A549 (cell line): Measurements from ENCODE around the gene ANO4. TPM values are rescaled to one million over a fixed set of nuclear protein-coding genes. Genes with fewer than 3 reads are reported as not detected.

ENCODE experiments used
- ATAC-seq, 2 experiments: fragments of 200-7000 bp in 1 of 2; fragments of >200 bp in 1 of 2; cut with Nextera tagmentation in 1 of 2; cut with Tn5 transposase in 1 of 2; 3 replicates each; pipeline versions ENCODE4 v1.8.0 to v1.9.1; 2018 to 2020; ENCODE audit warnings: mild to moderate bottlenecking in 1 of 2, moderate library complexity in 1 of 2
- CTCF ChIA-PET: fragments of 300-600 bp; sonication (Branson Sonifier 250); formaldehyde crosslinking; extraction: SDS; loops from one replicate; lab custom pipeline; 2021; ENCODE audit warnings: antibody characterized with exemption, inconsistent platforms; lab: Yijun Ruan, JAX
- POLR2A ChIA-PET: fragments of 350-600 bp; formaldehyde crosslinking; extraction: SDS; loops from one replicate; lab custom pipeline; 2021; ENCODE audit warnings: antibody characterized with exemption, inconsistent platforms; lab: Yijun Ruan, JAX
- DNase-seq, 2 experiments: peaks; one replicate each; pipeline versions ENCODE4 v3.0.0 to v3.0.0-alpha.2; 2011 to 2016; ENCODE audit warnings: low read depth in 1 of 2, low spot score in 1 of 2
- FAIRE-seq: peaks from 2 replicates; lab custom pipeline; 2011; peaks lifted over from hg19 to GRCh38; lab: Jason Lieb, UNC
- H3K27ac ChIP-seq, 2 experiments: fragments of >200 bp; sonication (Bioruptor Twin); formaldehyde crosslinking; 3 replicates each; pipeline ENCODE4 v1.5.1; 2016 to 2017
- H3K4me1 ChIP-seq: fragments of >200 bp; sonication (Bioruptor Twin); formaldehyde crosslinking; 3 replicates; pipeline ENCODE4 v1.6.1; 2016
- H3K4me2 ChIP-seq: fragments of >200 bp; sonication (Bioruptor Twin); formaldehyde crosslinking; 3 replicates; pipeline ENCODE4 v1.6.1; 2016
- H3K4me3 ChIP-seq: fragments of >200 bp; sonication (Bioruptor Twin); formaldehyde crosslinking; 3 replicates; pipeline ENCODE4 v1.5.1; 2016
- H3K9me3 ChIP-seq: fragments of >200 bp; sonication (Bioruptor Twin); formaldehyde crosslinking; 3 replicates; pipeline ENCODE4 v1.6.1; 2016
- BHLHE40 ChIP-seq: IDR thresholded peaks from 2 replicates; pipeline ENCODE4 v1.6.1; 2012; ENCODE audit warnings: low read depth, low read length, inconsistent platforms
- CBX8 ChIP-seq: fragments of 200-600 bp; sonication (generic); IDR thresholded peaks from 2 replicates; pipeline ENCODE4 v1.6.1; 2016
- EHF ChIP-seq: fragments of 250-450 bp; sonication (Bioruptor Pico); IDR thresholded peaks from 2 replicates; pipeline ENCODE4 v1.5.0; 2020; ENCODE audit warnings: mild to moderate bottlenecking
- EP300 ChIP-seq, 2 experiments: fragments of >200 bp; sonication (Bioruptor Twin); formaldehyde crosslinking; IDR thresholded peaks; 2 replicates in 1 of 2; 3 replicates in 1 of 2; pipeline ENCODE4 v1.6.1; 2016 to 2017
- ESRRA ChIP-seq: fragments of 150-350 bp; IDR thresholded peaks from 2 replicates; pipeline ENCODE4 v1.6.1; 2014; ENCODE audit warnings: mild to moderate bottlenecking, low read length, borderline replicate concordance
- FOSL2 ChIP-seq, 2 experiments: fragments of 450-650 bp in 1 of 2; fragments of >200 bp in 1 of 2; sonication (Bioruptor Twin) in 1 of 2; formaldehyde crosslinking; IDR thresholded peaks; 2 replicates each; pipeline versions ENCODE4 v1.5.0 to v1.6.1; 2016 to 2020; ENCODE audit warnings: mild to moderate bottlenecking in 1 of 2, moderate library complexity in 1 of 2
- HDAC2 ChIP-seq: fragments of 200-600 bp; sonication (generic); IDR thresholded peaks from 2 replicates; pipeline ENCODE4 v1.6.1; 2016
- HEYL ChIP-seq: fragments of 250-450 bp; sonication (Bioruptor Pico); IDR thresholded peaks from 2 replicates; pipeline ENCODE4 v1.8.0; 2021; ENCODE audit warnings: mild to moderate bottlenecking, moderate library complexity
- HOXA7 ChIP-seq: fragments of 250-450 bp; sonication (Bioruptor Pico); IDR thresholded peaks from 2 replicates; pipeline ENCODE4 v1.5.0; 2020; ENCODE audit warnings: mild to moderate bottlenecking, moderate library complexity
- HOXB13 ChIP-seq: fragments of 250-450 bp; sonication (Bioruptor Pico); IDR thresholded peaks from 2 replicates; pipeline ENCODE4 v1.5.0; 2020; ENCODE audit warnings: low read depth, mild to moderate bottlenecking, moderate library complexity
- JUN ChIP-seq, 2 experiments: fragments of >200 bp; sonication (Bioruptor Twin); formaldehyde crosslinking; IDR thresholded peaks; 2 replicates in 1 of 2; 3 replicates in 1 of 2; pipeline ENCODE4 v1.6.1; 2016 to 2017
- JUNB ChIP-seq: fragments of >200 bp; sonication (Bioruptor Twin); formaldehyde crosslinking; IDR thresholded peaks from 2 replicates; pipeline ENCODE4 v1.6.1; 2016
- MAFK ChIP-seq: fragments of 450-650 bp; IDR thresholded peaks from 2 replicates; pipeline ENCODE4 v1.6.1; 2014; ENCODE audit not compliant: partially characterized antibody
- NFE2L2 ChIP-seq: fragments of 150-350 bp; conservative IDR thresholded peaks from 2 replicates; pipeline ENCODE4 v1.6.1; 2014; ENCODE audit warnings: low read length
- NPAS2 ChIP-seq: fragments of 250-450 bp; sonication (Bioruptor Pico); IDR thresholded peaks from 2 replicates; pipeline ENCODE4 v1.8.0; 2022; ENCODE audit warnings: mild to moderate bottlenecking, moderate library complexity, borderline replicate concordance
- POLR2A ChIP-seq: IDR thresholded peaks from 2 replicates; pipeline ENCODE4 v1.6.1; 2012; ENCODE audit warnings: mild to moderate bottlenecking, low read length
- POLR2AphosphoS2 ChIP-seq: conservative IDR thresholded peaks from 2 replicates; pipeline ENCODE4 v1.6.1; 2012; ENCODE audit warnings: low read length, improper control_type of control experiment, inconsistent platforms
- RARB ChIP-seq: fragments of 250-450 bp; sonication (Bioruptor Pico); IDR thresholded peaks from 2 replicates; pipeline ENCODE4 v1.8.0; 2021; ENCODE audit warnings: mild to moderate bottlenecking, moderate library complexity
- RCOR1 ChIP-seq: fragments of 150-350 bp; IDR thresholded peaks from 2 replicates; pipeline ENCODE4 v1.6.1; 2014; ENCODE audit warnings: antibody characterized with exemption, low read length, low read depth
- RNF2 ChIP-seq: fragments of 200-600 bp; sonication (generic); IDR thresholded peaks from 2 replicates; pipeline ENCODE4 v1.6.1; 2016; ENCODE audit warnings: low read depth, mild to moderate bottlenecking, antibody characterized with exemption, moderate library complexity, borderline replicate concordance
- SREBF2 ChIP-seq: fragments of 450-650 bp; IDR thresholded peaks from 2 replicates; pipeline ENCODE4 v1.6.1; 2014; ENCODE audit warnings: mild to moderate bottlenecking, moderate library complexity
- TFCP2L1 ChIP-seq: fragments of 250-450 bp; sonication (Bioruptor Pico); IDR thresholded peaks from 2 replicates; pipeline ENCODE4 v1.5.0; 2021; ENCODE audit warnings: mild to moderate bottlenecking
- ZC3H11A ChIP-seq: fragments of 450-650 bp; IDR thresholded peaks from 2 replicates; pipeline ENCODE4 v1.6.1; 2014; ENCODE audit warnings: antibody characterized with exemption, mild to moderate bottlenecking
- ZFP36 ChIP-seq: fragments of 450-650 bp; IDR thresholded peaks from 2 replicates; pipeline ENCODE4 v1.6.1; 2014; ENCODE audit warnings: borderline replicate concordance; ENCODE audit not compliant: partially characterized antibody
- WGBS: methylation state at CpG from one replicate; pipeline ENCODE4 v1.1.6; 2017; ENCODE audit errors: missing lambda C conversion rate; 5-methylcytosine and 5-hydroxymethylcytosine counted together
- polyA plus RNA-seq, 4 experiments: library from polyadenylated mRNA; depleted of rRNA in 3 of 4; stranded (reverse); fragments of >200 nt; fragmentation: RNase III in 1 of 4; extraction: RNeasy Plus Mini Kit Qiagen cat#74134 plus additional on column Dnase treatment in 1 of 4; gene quantifications; 2 replicates in 3 of 4; 3 replicates in 1 of 4; pipeline ENCODE4 v1.2.3, GENCODE V29; 2011 to 2017
- TF ChIP-seq, protein P1 (sequence below): fragments of >200 bp; sonication (Bioruptor Twin); formaldehyde crosslinking; IDR thresholded peaks from 3 replicates; pipeline ENCODE4 v1.5.1; 2016
- TF ChIP-seq, protein P2 (sequence below): fragments of 250-450 bp; sonication (Bioruptor Pico); IDR thresholded peaks from 2 replicates; pipeline ENCODE4 v1.5.0; 2021; ENCODE audit warnings: mild to moderate bottlenecking, moderate library complexity, borderline replicate concordance

The ANO4 gene
- polyA plus RNA-seq, 2 of the 4 experiments (the other 2 are of a cell fraction): 0.17 TPM; not detected in 1

- ATAC-seq: no peak
- POLR2A ChIA-PET: no interaction called here
These were observed 179.8 kb downstream of the ANO4 start for GRCh38 chr12:100974341-100974740.

DNA sequence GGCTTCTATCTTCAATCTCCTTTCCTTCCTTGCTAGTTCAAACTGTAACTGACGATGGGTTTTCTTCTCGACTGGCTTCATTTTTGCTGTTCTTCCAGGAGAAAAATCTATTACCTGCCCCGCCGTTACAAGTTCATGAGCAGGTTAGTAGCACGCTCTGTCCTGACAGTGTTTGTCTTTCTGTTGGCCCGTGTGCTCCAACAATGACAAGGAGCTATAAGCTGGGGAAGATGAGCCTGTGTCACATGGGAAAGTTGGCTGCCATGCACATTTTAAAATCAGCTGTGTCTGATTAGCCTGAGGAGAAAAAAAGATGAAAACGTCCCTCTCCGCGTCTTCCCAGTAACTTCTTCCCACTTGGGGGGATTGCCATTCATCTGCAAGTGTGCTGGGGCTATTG is 180.2 kb downstream of the ANO4 start:
- WGBS: 29% methylated on average over 9 of the region's 9 CpGs
- ChIA-PET CTCF (no interaction called here), POLR2A (no interaction called here)
- TF ChIP-seq, protein P1, sequence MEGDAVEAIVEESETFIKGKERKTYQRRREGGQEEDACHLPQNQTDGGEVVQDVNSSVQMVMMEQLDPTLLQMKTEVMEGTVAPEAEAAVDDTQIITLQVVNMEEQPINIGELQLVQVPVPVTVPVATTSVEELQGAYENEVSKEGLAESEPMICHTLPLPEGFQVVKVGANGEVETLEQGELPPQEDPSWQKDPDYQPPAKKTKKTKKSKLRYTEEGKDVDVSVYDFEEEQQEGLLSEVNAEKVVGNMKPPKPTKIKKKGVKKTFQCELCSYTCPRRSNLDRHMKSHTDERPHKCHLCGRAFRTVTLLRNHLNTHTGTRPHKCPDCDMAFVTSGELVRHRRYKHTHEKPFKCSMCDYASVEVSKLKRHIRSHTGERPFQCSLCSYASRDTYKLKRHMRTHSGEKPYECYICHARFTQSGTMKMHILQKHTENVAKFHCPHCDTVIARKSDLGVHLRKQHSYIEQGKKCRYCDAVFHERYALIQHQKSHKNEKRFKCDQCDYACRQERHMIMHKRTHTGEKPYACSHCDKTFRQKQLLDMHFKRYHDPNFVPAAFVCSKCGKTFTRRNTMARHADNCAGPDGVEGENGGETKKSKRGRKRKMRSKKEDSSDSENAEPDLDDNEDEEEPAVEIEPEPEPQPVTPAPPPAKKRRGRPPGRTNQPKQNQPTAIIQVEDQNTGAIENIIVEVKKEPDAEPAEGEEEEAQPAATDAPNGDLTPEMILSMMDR: no peak
- TF ChIP-seq HOXA7 (CRISPR knock-in tag): no peak
- no peak overlapping the region for H3K4me3 ChIP-seq
- no peaks in the 10 kb centered on the region for H3K4me1 ChIP-seq
- H3K9me3 ChIP-seq: no peaks in the 10 kb centered on the region
- FAIRE-seq (no peak), DNase-seq (no peak), ATAC-seq (no peak)
- no peak overlapping the region for H3K27ac ChIP-seq
- H3K4me2 ChIP-seq: no peak overlapping the region

More at GRCh38 chr12:100974341-100974740, 179.8 kb downstream of the ANO4 start:
- Histone ChIP-seq H3K4me1 (no peaks in the 10 kb centered on the region), H3K4me2 (no peak overlapping the region), H3K9me3 (no peaks in the 10 kb centered on the region), H3K4me3 (no peak overlapping the region), H3K27ac (no peak overlapping the region)
- TF ChIP-seq MAFK (peak; percentile 4), NPAS2 (no peak), RCOR1 (no peak)
- CTCF ChIA-PET: no interaction called here
- FAIRE-seq: no peak
- no peak for DNase-seq
- 12% methylated on average over 3 of the region's 3 CpGs for WGBS

GRCh38 chr12:100976735-100977134 is 182.2 kb downstream of the ANO4 start:
- Histone ChIP-seq H3K9me3 (no peaks in the 10 kb centered on the region), H3K4me3 (no peak overlapping the region), H3K4me1 (no peaks in the 10 kb centered on the region), H3K27ac (no peak overlapping the region), H3K4me2 (no peak overlapping the region)
- no peak for DNase-seq
- no peak for TF ChIP-seq NFE2L2
- TF ChIP-seq MAFK: peak; percentile 88
- no peak for TF ChIP-seq CBX8
- no peak for TF ChIP-seq HDAC2
- no peak for FAIRE-seq
- ATAC-seq: no peak
- ChIA-PET POLR2A (no interaction called here), CTCF (no interaction called here)
- WGBS: 13% methylated on average over 1 of the region's 1 CpG

DNA sequence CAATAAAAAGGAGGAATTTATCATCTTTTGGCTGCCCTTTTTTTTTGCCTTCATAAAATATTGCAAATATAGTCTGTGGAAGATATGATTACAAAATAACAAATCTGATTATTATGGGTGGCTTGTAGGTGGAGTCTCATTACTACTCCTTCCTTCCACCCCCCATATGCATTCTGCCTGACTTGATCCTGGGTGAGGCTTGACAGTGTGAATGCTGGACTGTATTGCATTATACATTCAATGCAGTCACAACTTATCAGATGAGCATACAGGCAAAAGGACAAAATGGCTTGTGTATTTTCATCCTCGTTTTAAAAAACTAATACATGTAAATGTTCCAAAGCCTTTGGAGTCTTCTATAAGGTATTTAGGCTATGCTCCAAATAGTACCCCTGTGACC is 186.3 kb downstream of the ANO4 start:
- FAIRE-seq (no peak), DNase-seq (no peak), ATAC-seq (no peak)
- 6% methylated on average over 1 of the region's 1 CpG for WGBS
- Histone ChIP-seq H3K4me2 (no peak overlapping the region), H3K27ac (no peak overlapping the region), H3K4me3 (no peak overlapping the region)
- TF ChIP-seq NFE2L2 (no peak), ESRRA (no peak), ZC3H11A (no peak), EHF (no peak), HOXB13 (CRISPR knock-in tag) (no peak), JUNB (no peak), HEYL (CRISPR knock-in tag) (no peak), TFCP2L1 (CRISPR knock-in tag) (no peak), ZFP36 (no peak), POLR2AphosphoS2 (no peak), EP300 (IDR thresholded peaks at IDR 0.05) (no peak), JUN (IDR thresholded peaks at IDR 0.05) (no peak), RNF2 (no peak), FOSL2 (IDR thresholded peaks at IDR 0.05) (no peak), FOSL2 (CRISPR knock-in tag; IDR thresholded peaks at IDR 0.05) (no peak), HDAC2 (no peak), SREBF2 (no peak), BHLHE40 (no peak), RARB (no peak), POLR2A (no peak)
- TF ChIP-seq, protein P2, sequence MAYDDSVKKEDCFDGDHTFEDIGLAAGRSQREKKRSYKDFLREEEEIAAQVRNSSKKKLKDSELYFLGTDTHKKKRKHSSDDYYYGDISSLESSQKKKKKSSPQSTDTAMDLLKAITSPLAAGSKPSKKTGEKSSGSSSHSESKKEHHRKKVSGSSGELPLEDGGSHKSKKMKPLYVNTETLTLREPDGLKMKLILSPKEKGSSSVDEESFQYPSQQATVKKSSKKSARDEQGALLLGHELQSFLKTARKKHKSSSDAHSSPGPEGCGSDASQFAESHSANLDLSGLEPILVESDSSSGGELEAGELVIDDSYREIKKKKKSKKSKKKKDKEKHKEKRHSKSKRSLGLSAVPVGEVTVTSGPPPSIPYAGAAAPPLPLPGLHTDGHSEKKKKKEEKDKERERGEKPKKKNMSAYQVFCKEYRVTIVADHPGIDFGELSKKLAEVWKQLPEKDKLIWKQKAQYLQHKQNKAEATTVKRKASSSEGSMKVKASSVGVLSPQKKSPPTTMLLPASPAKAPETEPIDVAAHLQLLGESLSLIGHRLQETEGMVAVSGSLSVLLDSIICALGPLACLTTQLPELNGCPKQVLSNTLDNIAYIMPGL (CRISPR knock-in tag): no peak
- TF ChIP-seq, all 56 proteins: peak for 0
- CTCF ChIA-PET: no interaction called here
- Histone ChIP-seq H3K4me1 (no peaks in the 10 kb centered on the region), H3K9me3 (no peaks in the 10 kb centered on the region)
- POLR2A ChIA-PET: no interaction called here
